Mammary epithelial cell (primary cell): ENCODE data around the gene TMEM183A.

Source experiments
- EZH2 ChIP-seq: IDR thresholded peaks from 2 replicates; pipeline ENCODE4 v1.6.1; 2012; ENCODE audit warnings: low read length, inconsistent platforms, borderline replicate concordance
- TF ChIP-seq, protein P1 (sequence below), 2 donors: IDR thresholded peaks in 1 of 2; conservative IDR thresholded peaks in 1 of 2; 2 replicates each; pipeline ENCODE4 v1.5.1; 2011 to 2012; ENCODE audit warnings: inconsistent platforms in 2 of 2, low read length in 2 of 2, mild to moderate bottlenecking in 2 of 2, control low read depth in 1 of 2, low read depth in 1 of 2; ENCODE audit not compliant: insufficient read depth in 1 of 2; ENCODE audit errors: extremely low read depth in 1 of 2

DNA sequence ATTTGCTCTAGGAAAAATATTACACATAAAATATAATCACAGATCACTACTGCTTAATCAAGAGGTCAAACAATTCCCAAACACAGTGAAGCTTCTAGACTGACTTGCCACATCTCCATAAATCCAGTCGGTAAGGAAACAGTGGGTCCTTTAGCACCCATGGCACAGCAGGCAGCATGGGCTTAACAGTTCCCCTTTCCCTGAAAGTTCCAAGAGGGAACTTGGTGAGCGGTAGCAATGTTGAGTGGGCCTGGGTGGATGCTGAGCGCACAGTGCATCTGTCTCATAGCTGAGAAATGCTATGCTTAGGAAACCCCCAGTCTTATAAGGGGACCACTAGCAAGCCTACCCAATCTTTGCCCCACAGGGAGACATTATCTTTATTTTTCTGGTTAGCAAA is 32.3 kb upstream of the TMEM183A start:
- TF ChIP-seq, protein P1, sequence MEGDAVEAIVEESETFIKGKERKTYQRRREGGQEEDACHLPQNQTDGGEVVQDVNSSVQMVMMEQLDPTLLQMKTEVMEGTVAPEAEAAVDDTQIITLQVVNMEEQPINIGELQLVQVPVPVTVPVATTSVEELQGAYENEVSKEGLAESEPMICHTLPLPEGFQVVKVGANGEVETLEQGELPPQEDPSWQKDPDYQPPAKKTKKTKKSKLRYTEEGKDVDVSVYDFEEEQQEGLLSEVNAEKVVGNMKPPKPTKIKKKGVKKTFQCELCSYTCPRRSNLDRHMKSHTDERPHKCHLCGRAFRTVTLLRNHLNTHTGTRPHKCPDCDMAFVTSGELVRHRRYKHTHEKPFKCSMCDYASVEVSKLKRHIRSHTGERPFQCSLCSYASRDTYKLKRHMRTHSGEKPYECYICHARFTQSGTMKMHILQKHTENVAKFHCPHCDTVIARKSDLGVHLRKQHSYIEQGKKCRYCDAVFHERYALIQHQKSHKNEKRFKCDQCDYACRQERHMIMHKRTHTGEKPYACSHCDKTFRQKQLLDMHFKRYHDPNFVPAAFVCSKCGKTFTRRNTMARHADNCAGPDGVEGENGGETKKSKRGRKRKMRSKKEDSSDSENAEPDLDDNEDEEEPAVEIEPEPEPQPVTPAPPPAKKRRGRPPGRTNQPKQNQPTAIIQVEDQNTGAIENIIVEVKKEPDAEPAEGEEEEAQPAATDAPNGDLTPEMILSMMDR (conservative IDR thresholded peaks at IDR 0.05 in 1 of 2, IDR thresholded peaks at IDR 0.05 in 1 of 2; ENCODE audit: extremely low read depth in 1 of 2, insufficient read depth in 1 of 2, low read depth in 1 of 2, low read length in 2 of 2): no peak
- TF ChIP-seq EZH2: no peak
